SK-N-MC (cell line): ENCODE results near the gene ZNF407.

ENCODE experiments used
- EZH2 ChIP-seq: fragments of 200-600 bp; sonication (generic); IDR thresholded peaks from one replicate; pipeline ENCODE4 v1.6.1; 2017; ENCODE audit warnings: antibody characterized with exemption
- FOXP2 ChIP-seq: optimal IDR thresholded peaks from 2 replicates; pipeline ENCODE3; 2011; ENCODE audit warnings: mild to moderate bottlenecking, moderate library complexity; ENCODE audit not compliant: insufficient read depth; ENCODE audit errors: extremely low read length, control extremely low read depth
- POLR2AphosphoS5 ChIP-seq: IDR thresholded peaks from 2 replicates; pipeline ENCODE4 v1.6.1; 2012; ENCODE audit warnings: mild to moderate bottlenecking, low read depth, low read length, borderline replicate concordance

DNA sequence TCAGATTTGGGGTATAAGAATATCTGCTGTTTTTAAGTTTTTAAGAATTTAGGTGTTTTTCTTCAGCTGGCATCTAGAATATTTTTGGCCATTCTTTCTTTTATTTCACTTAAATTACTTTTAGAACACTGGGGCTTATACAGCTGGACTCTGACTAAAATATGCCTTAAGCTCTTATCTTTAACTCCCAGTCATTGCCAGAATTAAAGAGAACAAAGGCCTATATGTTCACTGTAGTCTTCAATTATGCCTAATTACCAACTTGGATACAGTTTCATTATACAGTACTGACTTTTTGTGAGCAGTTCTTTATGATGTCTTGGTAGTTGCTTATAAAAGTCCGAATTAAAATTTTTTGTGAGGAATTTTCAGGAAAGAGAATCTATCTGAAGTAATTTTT, 192.8 kb downstream of the ZNF407 start:
- TF ChIP-seq EZH2 (no peak), POLR2AphosphoS5 (no peak), FOXP2 (no peak)
